Esophagus mucosa (tissue), 1 donor: ENCODE data around the gene GPN2. TPM values are rescaled to one million over a fixed set of nuclear protein-coding genes. Genes with fewer than 3 reads are reported as not detected.
"Not testable (repeated sequence)": the region's sequence is repeated elsewhere in the genome, so short reads cannot be mapped to it uniquely, and the experiment has no call there.

Source experiments
- ATAC-seq: fragments of 200-7000 bp; cut with Tn5 transposase; one replicate; pipeline ENCODE4 v1.9.1; 2020
- total RNA-seq: library from RNA; stranded (reverse); gene quantifications from one replicate; pipeline ENCODE4 v1.2.4, GENCODE V29; 2023
- donor health status: DM: yes; HTN: yes; CAD: no.

Gene GPN2
- total RNA-seq, 1 donor from 2014 or later = 20.0 TPM

- ATAC-seq = no peak
These were observed 32.5 kb downstream of the GPN2 start for GRCh38 chr1:26857473-26858060.

GRCh38 chr1:26856604-26857469 lies 33.2 kb downstream of the GPN2 start:
- peak; percentile 63 for ATAC-seq

- no peak for ATAC-seq
These were observed 33.9 kb downstream of the GPN2 start for GRCh38 chr1:26856181-26856580.

- no peak for ATAC-seq
These were observed 34.4 kb downstream of the GPN2 start for GRCh38 chr1:26855636-26856035.

GRCh38 chr1:26854906-26855305 lies 35.2 kb downstream of the GPN2 start:
- ATAC-seq = peak; percentile 62

GRCh38 chr1:26853600-26853999 lies 36.5 kb downstream of the GPN2 start:
- no peak for ATAC-seq

GRCh38 chr1:26853156-26853555 lies 36.9 kb downstream of the GPN2 start:
- ATAC-seq = peak; percentile 55

GRCh38 chr1:26852701-26853100 lies 37.4 kb downstream of the GPN2 start:
- ATAC-seq = no peak

GRCh38 chr1:26851106-26851684 lies 38.9 kb downstream of the GPN2 start:
- ATAC-seq = peak; percentile 53

GRCh38 chr1:26848941-26849774 lies 40.9 kb downstream of the GPN2 start:
- peak; percentile 92 for ATAC-seq

- no peak for ATAC-seq
These were observed 41.6 kb downstream of the GPN2 start for GRCh38 chr1:26848499-26848898.

- not testable (repeated sequence) for ATAC-seq
These were observed 42.3 kb downstream of the GPN2 start for GRCh38 chr1:26847826-26848225.

GRCh38 chr1:26844424-26845196 lies 45.5 kb downstream of the GPN2 start:
- ATAC-seq = peak; percentile 10

GRCh38 chr1:26839779-26840178 lies 50.3 kb downstream of the GPN2 start:
- no peak for ATAC-seq

- no peak for ATAC-seq
These were observed 50.8 kb downstream of the GPN2 start for GRCh38 chr1:26839339-26839722.

GRCh38 chr1:26838474-26839338 lies 51.4 kb downstream of the GPN2 start:
- peak; percentile 34 for ATAC-seq

GRCh38 chr1:26837665-26838064 lies 52.4 kb downstream of the GPN2 start:
- not testable (repeated sequence) for ATAC-seq

- peak; percentile 58 for ATAC-seq
These were observed 56.4 kb downstream of the GPN2 start for GRCh38 chr1:26833432-26834405.

- ATAC-seq = no peak
These were observed 57.7 kb downstream of the GPN2 start for GRCh38 chr1:26832249-26832960.
